GM21737 (cell line): ENCODE data around the gene MARS1.

ENCODE experiments used
- ATAC-seq: cut with Tn5 transposase; IDR thresholded peaks from one replicate; pipeline ENCODE4 v1.9.1; 2021; ENCODE audit warnings: mild to moderate bottlenecking, moderate library complexity; ENCODE audit not compliant: unreplicated experiment

MARS1 gene

DNA sequence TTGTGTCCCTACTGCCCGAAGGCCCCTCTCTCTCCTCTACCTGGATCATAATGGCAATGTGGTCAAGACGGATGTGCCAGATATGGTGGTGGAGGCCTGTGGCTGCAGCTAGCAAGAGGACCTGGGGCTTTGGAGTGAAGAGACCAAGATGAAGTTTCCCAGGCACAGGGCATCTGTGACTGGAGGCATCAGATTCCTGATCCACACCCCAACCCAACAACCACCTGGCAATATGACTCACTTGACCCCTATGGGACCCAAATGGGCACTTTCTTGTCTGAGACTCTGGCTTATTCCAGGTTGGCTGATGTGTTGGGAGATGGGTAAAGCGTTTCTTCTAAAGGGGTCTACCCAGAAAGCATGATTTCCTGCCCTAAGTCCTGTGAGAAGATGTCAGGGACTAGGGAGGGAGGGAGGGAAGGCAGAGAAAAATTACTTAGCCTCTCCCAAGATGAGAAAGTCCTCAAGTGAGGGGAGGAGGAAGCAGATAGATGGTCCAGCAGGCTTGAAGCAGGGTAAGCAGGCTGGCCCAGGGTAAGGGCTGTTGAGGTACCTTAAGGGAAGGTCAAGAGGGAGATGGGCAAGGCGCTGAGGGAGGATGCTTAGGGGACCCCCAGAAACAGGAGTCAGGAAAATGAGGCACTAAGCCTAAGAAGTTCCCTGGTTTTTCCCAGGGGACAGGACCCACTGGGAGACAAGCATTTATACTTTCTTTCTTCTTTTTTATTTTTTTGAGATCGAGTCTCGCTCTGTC lies 31.0 kb upstream of the MARS1 start:
- no peak for ATAC-seq

DNA sequence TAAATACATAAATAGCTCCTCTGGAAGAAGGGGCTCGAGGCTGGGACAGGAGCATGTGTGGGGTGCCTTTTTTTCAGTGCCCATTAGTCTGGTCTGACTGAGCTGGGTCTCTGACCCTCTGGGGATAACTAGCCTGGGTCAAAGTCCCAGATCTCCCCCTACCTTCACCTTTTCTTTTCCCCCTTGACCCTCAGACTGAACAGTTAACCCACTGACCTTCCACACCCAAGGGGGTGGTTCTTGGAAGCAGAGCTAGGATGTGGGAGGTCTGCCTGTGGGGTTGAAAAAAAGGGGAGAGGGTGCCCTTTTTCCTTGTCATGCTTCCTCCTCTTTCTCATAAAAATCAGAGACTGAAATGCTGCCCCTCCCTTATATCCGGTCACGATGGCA lies 29.2 kb upstream of the MARS1 start:
- no peak for ATAC-seq

DNA sequence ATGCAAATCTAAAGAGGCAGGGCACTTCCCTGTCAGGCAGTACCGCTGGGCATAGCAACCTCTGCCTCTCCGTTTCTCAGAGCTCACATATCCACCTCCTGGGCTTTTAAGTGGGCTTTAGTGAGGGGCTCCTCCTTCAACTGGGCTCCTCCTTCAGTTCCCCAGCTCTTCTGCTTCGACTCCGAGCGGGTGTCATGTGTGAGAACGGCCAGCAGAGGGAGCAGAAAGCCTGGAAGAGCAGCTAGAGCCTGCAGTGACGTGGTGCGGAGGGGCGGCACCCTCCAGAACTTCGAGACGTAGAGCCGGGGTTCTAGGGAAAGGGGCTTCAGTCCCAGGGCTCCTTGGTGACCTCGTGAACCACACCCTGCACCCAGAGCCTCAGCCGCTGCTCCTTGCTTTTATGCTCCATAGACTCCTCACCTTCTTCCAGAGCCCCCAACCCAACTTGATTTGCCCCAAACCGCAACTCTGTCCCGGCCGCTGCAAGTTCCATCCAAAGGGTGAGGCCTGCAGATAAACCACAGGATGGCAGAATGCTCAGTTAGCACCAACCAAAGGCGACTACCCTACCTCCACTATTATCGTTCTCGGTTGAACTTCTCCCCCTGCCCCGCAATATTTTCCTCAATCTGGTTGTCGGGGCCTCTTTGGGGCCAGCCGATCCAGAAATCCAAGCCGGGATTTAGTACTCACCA lies 28.7 kb upstream of the MARS1 start:
- ATAC-seq: peak; percentile 42

DNA sequence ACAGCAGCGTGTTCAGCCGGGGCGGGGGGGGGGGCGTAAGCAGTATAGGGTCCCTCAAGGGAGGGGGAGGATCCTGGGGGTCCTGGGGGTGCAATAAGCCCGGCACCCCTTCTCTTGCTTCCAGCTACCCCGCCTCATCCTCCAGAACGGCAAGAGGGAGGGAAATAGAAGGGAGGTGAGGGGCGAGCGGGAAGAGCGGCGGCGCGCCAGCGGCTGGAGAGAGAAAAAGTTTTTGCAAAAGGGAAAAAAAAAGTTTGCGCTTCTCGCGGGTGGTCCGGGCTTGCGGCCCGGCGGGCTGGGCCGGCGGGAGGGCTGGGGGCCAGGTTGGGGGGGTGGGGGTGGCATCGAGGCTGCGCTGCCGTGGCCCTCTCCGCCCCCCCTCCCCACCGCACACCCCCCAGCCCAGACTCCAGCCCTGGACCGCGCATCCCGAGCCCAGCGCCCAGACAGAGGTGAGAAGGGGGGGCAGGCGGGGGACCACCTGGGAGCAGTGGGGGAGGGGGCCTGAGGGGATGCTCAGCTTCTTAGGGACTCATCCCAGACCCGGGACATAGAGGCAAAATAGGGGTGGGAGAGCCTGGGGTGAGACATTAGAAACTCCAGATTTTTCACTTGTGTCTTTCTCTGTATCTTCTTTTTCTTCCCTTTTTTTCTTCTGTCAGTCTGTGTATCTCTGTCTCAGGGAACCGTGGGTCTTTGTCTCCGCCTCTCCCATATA lies 28.0 kb upstream of the MARS1 start, which contains the start of gene GLI1:
GLI1 (plus strand) TSS at position 36 of the 718 bp plus-strand sequence. CDS start 3,907 bp downstream, outside the sequence.
- no peak for ATAC-seq

DNA sequence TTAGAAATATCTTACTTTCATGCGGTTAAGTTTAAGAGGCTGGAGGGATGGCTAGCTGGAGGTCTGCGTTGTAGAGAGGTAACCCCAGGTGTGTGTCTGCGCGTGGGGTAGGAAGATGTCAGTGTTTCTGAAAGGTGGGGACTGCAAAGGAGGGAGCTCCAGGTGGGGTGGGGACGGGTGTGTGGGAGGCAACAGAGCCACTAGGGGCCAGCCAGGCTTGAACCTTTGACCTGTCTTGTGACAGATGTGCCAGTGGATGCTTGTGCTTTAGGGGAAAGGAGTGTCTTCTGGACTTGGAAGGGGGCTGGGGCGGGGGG lies 27.4 kb upstream of the MARS1 start:
- no peak for ATAC-seq

DNA sequence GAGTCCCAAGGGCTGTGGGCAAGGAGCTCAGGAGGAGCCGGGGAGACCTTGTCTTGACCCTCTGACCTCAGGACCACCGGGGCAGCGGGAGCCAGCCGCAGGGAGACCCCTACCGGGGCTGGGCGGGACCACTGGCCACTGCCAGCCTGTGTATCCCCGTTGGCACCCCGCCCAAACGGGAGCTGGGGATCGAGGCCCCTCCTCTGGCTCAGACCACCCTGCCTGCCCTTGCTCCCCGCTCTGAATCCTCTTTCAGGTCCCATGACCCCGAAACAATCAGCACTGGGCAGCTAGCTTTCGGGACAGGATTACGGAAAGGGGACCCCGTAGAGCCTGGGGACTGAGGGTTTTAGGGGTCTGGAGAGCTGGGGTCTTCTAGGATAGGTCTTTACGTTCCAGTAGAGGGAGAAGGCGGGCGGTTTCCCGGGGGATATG lies 27.0 kb upstream of the MARS1 start:
- no peak for ATAC-seq

GRCh38 chr12:57461276-57461916 lies 26.5 kb upstream of the MARS1 start:
- ATAC-seq: no peak

DNA sequence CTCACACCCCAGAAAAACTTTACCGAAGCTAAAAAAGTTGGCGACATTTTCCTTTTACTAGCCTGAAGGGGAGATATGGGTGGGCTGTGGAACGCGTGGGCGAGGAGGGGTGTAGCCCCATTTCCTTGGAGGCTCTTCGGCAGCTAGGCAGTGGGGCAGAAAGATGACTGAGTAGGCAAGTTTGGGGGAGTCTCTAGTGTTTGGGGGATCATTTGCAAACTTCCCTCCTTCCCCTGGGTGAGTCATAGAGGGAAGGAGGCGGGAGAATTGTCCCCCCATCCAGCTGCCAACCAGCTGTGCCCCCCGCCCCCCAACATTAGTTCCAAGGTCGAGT lies 26.0 kb upstream of the MARS1 start:
- ATAC-seq: no peak

DNA sequence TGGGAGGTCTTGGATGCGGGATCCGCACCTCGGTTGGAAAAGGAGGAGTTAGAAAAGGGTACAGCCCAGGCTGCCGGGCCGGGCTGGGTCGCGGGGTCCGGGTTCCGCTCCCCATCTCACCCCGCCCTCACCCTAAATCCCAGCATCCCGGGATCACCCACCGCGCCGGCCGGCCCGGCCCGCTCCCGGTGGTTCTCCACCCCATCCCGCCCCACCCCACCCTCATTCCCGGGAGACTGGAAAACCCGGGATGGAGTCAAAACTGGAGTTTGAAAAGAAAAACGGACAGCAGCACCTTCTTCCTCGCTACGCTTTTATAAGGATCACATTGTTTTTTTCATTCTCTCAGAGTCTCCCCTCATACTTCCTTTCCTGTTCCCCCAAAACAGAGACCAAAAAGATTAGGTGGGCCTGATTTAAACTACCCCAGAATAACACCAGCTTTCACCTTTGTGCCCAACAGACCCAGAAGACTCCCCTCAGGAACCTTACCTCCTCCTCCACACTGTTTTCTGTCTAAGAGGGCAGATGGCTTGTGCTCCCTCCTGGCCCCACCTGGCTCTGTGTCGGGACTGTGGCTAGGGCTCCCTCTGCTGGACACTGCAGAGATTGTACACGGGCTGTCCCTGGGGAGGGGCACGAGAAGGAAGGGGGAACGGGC lies 25.5 kb upstream of the MARS1 start:
- peak; percentile 63 for ATAC-seq

DNA sequence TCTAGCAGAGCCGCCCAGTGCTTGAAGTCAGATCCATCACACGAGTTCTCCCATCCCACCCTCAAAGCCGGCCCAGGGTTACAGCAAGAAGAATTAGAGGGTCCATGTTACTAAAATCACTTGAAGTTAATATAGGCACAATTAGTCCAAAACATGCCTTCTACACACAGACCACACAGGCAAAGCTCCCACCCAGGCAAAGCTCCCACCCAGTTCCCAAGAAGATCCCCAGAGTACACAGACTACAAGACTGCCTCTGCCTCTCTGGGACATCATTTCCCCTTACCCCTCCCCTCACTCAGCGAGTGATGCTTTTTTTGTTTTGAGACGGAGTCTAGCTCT lies 25.0 kb upstream of the MARS1 start:
- ATAC-seq: no peak

DNA sequence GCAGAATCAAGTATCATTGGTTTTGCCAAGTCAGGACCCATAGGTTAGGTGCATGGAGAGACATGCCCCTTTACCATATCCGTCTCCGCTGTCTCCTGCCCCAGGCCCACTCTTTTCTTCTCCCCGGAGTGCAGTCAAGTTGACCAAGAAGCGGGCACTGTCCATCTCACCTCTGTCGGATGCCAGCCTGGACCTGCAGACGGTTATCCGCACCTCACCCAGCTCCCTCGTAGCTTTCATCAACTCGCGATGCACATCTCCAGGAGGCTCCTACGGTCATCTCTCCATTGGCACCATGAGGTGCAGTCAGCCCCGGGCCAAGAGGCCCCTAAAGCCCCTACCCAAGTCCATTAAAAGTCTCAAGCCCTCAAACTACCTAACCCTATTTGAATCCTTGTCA lies 23.3 kb upstream of the MARS1 start:
- no peak for ATAC-seq

DNA sequence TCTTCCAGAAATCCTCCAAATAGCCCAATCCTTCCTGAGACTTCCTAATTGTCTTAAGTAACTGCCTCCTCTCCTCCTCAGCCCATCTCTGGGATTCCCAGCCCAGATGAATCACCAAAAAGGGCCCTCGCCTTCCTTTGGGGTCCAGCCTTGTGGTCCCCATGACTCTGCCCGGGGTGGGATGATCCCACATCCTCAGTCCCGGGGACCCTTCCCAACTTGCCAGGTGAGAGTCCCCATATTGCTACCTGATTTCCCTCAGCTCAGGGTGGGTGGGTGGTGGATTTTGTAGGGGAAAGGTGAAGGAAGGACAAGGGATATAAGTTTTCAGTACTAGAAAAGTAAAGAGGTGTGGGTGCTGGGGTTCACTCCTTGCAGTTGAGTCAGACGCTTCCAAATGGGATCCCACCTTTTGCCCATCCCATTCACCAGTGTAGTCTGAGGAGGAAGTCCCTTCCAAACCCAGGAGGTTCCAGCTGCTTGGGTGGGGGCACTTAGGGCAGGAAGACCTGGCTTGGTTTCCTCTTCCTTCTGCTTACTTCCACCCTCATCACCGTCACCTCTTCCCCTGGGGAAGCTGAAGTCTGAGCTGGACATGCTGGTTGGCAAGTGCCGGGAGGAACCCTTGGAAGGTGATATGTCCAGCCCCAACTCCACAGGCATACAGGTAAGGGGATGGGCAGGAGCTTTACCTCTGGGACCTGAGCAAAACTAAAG lies 22.7 kb upstream of the MARS1 start:
- no peak for ATAC-seq

DNA sequence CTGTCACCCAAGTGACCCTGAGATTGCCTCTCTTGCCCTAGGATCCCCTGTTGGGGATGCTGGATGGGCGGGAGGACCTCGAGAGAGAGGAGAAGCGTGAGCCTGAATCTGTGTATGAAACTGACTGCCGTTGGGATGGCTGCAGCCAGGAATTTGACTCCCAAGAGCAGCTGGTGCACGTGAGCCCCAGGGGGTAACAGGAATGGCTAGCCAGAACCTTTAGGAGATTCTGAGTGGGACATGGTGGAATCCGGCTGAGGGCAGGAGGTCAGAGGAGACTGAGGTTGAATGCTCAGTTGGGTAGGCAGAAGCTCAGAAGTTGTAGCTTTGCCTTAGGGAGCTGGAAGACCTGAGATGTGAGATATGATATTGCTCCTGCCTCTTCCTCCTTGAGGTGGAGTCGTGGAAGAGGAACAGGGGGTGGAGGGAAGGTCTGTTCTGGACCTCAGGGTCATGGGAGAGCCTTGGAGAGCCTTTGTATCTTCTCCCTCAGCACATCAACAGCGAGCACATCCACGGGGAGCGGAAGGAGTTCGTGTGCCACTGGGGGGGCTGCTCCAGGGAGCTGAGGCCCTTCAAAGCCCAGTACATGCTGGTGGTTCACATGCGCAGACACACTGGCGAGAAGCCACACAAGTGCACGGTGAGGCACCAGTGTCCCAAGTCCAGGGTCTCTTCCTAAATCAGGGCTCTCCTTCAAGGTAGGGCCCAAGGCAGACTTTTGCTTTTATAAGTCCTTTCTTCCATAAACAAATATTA lies 21.9 kb upstream of the MARS1 start:
- no peak for ATAC-seq

GRCh38 chr12:57467212-57467874 lies 20.5 kb upstream of the MARS1 start:
- no peak for ATAC-seq

- ATAC-seq: no peak
These were observed 20.0 kb upstream of the MARS1 start for GRCh38 chr12:57467915-57468314.

DNA sequence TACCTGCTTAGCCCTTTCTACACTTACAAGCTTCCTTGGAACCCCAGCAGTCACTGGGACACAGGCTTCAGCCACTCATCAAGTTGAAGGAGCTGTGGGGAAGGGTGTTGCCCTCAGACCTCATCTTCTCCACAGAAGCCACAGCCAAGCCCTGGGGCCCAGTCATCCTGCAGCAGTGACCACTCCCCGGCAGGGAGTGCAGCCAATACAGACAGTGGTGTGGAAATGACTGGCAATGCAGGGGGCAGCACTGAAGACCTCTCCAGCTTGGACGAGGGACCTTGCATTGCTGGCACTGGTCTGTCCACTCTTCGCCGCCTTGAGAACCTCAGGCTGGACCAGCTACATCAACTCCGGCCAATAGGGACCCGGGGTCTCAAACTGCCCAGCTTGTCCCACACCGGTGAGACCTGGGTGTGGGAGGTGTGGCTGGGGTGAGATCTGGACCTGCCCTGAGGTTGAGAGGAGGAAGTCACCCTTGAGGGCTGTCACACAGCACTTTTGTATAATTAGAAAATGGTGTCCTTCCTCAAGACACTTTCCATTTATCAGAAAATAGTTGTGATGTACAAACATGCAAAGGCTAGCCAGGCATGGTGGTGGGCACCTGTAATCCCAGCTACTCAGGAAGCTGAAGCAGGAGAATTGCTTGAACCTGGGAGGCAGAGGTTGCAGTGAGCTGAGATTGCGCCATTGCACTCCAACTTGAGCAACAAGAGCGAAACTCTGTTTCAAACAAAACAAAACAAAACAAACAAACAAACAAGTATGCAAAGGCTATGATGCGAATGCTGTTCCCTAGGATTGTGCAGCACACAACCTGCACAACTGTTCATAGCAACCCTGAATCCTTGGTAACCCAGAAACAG lies 18.3 kb upstream of the MARS1 start:
- no peak for ATAC-seq

GRCh38 chr12:57470286-57470969 lies 17.4 kb upstream of the MARS1 start:
- ATAC-seq: no peak
